Measurements from ENCODE around the gene ZNF451.

The ZNF451 gene

GRCh38 chr6:57117796-57118195 is 27.8 kb downstream of the ZNF451 start:
- Histone ChIP-seq H3K36me3 (ENCODE audit: insufficient read depth) (no peaks in the 10 kb centered on the region), H3K9ac (no peak overlapping the region), H3K4me2 (no peak overlapping the region), H3K4me1 (ENCODE audit: low read depth, poor library complexity, severe bottlenecking) (peaks cover 5% of the 10 kb centered on the region), H2AFZ (ENCODE audit: low read depth) (no peak overlapping the region), H3K27me3 (ENCODE audit: insufficient read depth, low read depth) (no peaks in the 10 kb centered on the region), H3K79me2 (ENCODE audit: insufficient read depth, low read depth) (no peaks in the 10 kb centered on the region), H3K27ac (no peak overlapping the region), H4K20me1 (ENCODE audit: insufficient read depth) (no peaks in the 10 kb centered on the region), H3K4me3 (IDR thresholded peaks at IDR 0.05; ENCODE audit: insufficient read depth, low read depth, low read length) (no peak overlapping the region)
- TF ChIP-seq CTCF (conservative IDR thresholded peaks at IDR 0.05; ENCODE audit: low read depth, low read length), result no peak

DNA sequence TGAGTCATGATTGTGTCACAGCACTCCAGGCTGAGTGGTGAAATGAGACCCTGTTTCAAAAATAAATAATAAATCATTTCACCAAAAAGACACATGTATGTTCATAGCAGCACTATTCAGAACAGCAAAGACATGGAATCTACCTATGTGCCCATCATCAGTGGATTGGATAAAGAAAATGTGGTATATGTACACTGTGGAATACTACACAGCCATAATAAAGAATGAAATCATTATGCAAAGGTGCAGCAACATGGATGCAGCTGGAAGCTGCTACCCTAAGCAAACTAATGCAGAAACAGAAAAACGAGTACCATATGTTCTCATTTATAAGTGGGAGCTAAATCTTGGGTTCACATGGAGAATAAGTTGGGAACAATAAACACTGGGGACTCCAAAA is 33.1 kb downstream of the ZNF451 start:
- Histone ChIP-seq H3K36me3 (ENCODE audit: insufficient read depth) (no peaks in the 10 kb centered on the region), H3K27ac (no peak overlapping the region), H3K4me3 (IDR thresholded peaks at IDR 0.05; ENCODE audit: insufficient read depth, low read depth, low read length) (no peak overlapping the region), H3K79me2 (ENCODE audit: insufficient read depth, low read depth) (no peaks in the 10 kb centered on the region), H2AFZ (ENCODE audit: low read depth) (no peak overlapping the region), H3K4me2 (no peak overlapping the region), H3K4me1 (ENCODE audit: low read depth, poor library complexity, severe bottlenecking) (peaks cover 7% of the 10 kb centered on the region), H3K9ac (no peak overlapping the region), H3K27me3 (ENCODE audit: insufficient read depth, low read depth) (no peaks in the 10 kb centered on the region), H4K20me1 (ENCODE audit: insufficient read depth) (no peaks in the 10 kb centered on the region)
- no peak for TF ChIP-seq CTCF (conservative IDR thresholded peaks at IDR 0.05; ENCODE audit: low read depth, low read length)

- TF ChIP-seq CTCF (conservative IDR thresholded peaks at IDR 0.05; ENCODE audit: low read depth, low read length), result no peak
- no peaks in the 10 kb centered on the region for H3K27me3 ChIP-seq (ENCODE audit: insufficient read depth, low read depth)
- H3K27ac ChIP-seq, result no peak overlapping the region
- peaks cover 7% of the 10 kb centered on the region for H3K4me1 ChIP-seq (ENCODE audit: low read depth, poor library complexity, severe bottlenecking)
- no peaks in the 10 kb centered on the region for H3K36me3 ChIP-seq (ENCODE audit: insufficient read depth)
- H3K79me2 ChIP-seq (ENCODE audit: insufficient read depth, low read depth), result no peaks in the 10 kb centered on the region
- no peak overlapping the region for H2AFZ ChIP-seq (ENCODE audit: low read depth)
- no peak overlapping the region for H3K9ac ChIP-seq
- H3K4me2 ChIP-seq, result no peak overlapping the region
- H3K4me3 ChIP-seq (IDR thresholded peaks at IDR 0.05; ENCODE audit: insufficient read depth, low read depth, low read length), result no peak overlapping the region
- no peaks in the 10 kb centered on the region for H4K20me1 ChIP-seq (ENCODE audit: insufficient read depth)
Observed at GRCh38 chr6:57127763-57128162, 37.8 kb downstream of the ZNF451 start.

- no peak overlapping the region for H3K4me2 ChIP-seq
- H2AFZ ChIP-seq (ENCODE audit: low read depth), result no peak overlapping the region
- no peaks in the 10 kb centered on the region for H3K27me3 ChIP-seq (ENCODE audit: insufficient read depth, low read depth)
- H3K4me3 ChIP-seq (IDR thresholded peaks at IDR 0.05; ENCODE audit: insufficient read depth, low read depth, low read length), result no peak overlapping the region
- H4K20me1 ChIP-seq (ENCODE audit: insufficient read depth), result no peaks in the 10 kb centered on the region
- TF ChIP-seq CTCF (conservative IDR thresholded peaks at IDR 0.05; ENCODE audit: low read depth, low read length), result no peak
- H3K79me2 ChIP-seq (ENCODE audit: insufficient read depth, low read depth), result no peaks in the 10 kb centered on the region
- no peaks in the 10 kb centered on the region for H3K36me3 ChIP-seq (ENCODE audit: insufficient read depth)
- no peak overlapping the region for H3K27ac ChIP-seq
- H3K9ac ChIP-seq, result no peak overlapping the region
- peaks cover 7% of the 10 kb centered on the region for H3K4me1 ChIP-seq (ENCODE audit: low read depth, poor library complexity, severe bottlenecking)
Observed at GRCh38 chr6:57130661-57131177, 40.7 kb downstream of the ZNF451 start.
